ENCODE results near the gene SHB.
A peak's percentile ranks its signal among the peaks of the same experiment; 100 is the strongest.

The SHB gene

DNA sequence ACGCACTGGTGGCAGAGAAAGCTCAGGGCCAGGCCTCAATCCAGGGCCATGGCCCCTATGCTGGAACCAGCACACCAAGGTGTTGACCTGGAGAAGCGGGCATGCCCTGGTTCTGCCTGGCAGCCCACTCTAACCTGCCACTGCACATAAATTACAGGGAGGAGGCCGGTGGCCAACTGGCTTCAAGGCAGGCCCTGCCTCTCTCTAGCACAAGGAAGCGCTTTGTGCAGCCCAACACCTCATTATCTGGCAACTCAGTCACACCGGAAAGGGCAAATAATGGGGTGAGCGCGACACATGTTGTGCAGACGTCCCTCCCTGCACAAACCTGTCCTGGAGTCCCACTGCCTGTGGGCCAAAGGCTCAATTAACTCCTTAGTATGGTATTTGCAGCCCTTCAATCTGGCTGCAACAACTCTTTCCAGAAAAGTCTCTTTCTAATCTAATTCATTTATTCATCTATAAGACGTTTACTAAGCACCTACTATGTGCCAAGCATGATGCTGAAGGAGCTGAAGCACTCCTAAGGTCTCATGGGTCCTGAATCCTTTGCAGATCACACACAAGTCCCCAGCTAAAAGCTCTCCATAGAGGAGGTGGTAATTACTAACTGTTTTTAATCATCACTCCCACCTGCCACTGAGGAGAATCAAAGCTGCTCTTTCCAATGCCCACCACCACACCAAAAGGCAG lies 24.9 kb downstream of the SHB start:
- no peak for TF ChIP-seq IKZF3 (tag by site-specific recombination; IDR thresholded peaks at IDR 0.05)
- no peak for TF ChIP-seq ZNF324 (tag by site-specific recombination; IDR thresholded peaks at IDR 0.05)
- TF ChIP-seq ZNF600 (tag by site-specific recombination; IDR thresholded peaks at IDR 0.05), result no peak
- no peak for TF ChIP-seq TCF7L2 (IDR thresholded peaks at IDR 0.05; ENCODE audit: borderline replicate concordance, low read depth, low read length)
- TF ChIP-seq INSM2 (tag by site-specific recombination; IDR thresholded peaks at IDR 0.05), result no peak
- no peak for TF ChIP-seq MZF1 (tag by site-specific recombination; IDR thresholded peaks at IDR 0.05; ENCODE audit: borderline replicate concordance)
- TF ChIP-seq ZNF514 (tag by site-specific recombination; IDR thresholded peaks at IDR 0.05), result no peak
- no peak for TF ChIP-seq ZNF10 (tag by site-specific recombination; IDR thresholded peaks at IDR 0.05)
- TF ChIP-seq GLIS1 (tag by site-specific recombination; IDR thresholded peaks at IDR 0.05), result no peak
- TF ChIP-seq ZNF488 (tag by site-specific recombination; IDR thresholded peaks at IDR 0.05), result no peak
- no peak for TF ChIP-seq WT1 (tag by site-specific recombination; IDR thresholded peaks at IDR 0.05)
- TF ChIP-seq, protein P1, sequence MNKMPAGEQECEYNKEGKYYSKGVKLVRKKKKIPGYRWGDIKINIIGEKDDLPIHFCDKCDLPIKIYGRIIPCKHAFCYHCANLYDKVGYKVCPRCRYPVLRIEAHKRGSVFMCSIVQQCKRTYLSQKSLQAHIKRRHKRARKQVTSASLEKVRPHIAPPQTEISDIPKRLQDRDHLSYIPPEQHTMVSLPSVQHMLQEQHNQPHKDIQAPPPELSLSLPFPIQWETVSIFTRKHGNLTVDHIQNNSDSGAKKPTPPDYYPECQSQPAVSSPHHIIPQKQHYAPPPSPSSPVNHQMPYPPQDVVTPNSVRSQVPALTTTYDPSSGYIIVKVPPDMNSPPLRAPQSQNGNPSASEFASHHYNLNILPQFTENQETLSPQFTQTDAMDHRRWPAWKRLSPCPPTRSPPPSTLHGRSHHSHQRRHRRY (tag by site-specific recombination; IDR thresholded peaks at IDR 0.05), result no peak
- no peak for TF ChIP-seq SALL2 (tag by site-specific recombination; IDR thresholded peaks at IDR 0.05; ENCODE audit: borderline replicate concordance)
- TF ChIP-seq, protein P2, sequence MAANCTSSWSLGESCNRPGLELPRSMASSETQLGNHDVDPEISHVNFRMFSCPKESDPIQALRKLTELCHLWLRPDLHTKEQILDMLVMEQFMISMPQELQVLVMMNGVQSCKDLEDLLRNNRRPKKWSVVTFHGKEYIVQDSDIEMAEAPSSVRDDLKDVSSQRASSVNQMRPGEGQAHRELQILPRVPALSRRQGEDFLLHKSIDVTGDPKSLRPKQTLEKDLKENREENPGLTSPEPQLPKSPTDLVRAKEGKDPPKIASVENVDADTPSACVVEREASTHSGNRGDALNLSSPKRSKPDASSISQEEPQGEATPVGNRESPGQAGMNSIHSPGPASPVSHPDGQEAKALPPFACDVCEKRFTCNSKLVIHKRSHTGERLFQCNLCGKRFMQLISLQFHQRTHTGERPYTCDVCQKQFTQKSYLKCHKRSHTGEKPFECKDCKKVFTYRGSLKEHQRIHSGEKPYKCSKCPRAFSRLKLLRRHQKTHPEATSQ (tag by site-specific recombination; IDR thresholded peaks at IDR 0.05), result no peak
- Histone ChIP-seq H3K36me3 (ENCODE audit: control insufficient read depth in 2 of 2, insufficient read depth in 1 of 2, low read length in 2 of 2) (peaks cover 0 to 5% of the 10 kb centered on the region in 2 experiments; a peak in 1 of 3 replicates), H3K27ac (ENCODE audit: extremely low read depth, low read depth, low read length) (no peak overlapping the region), H3K4me1 (ENCODE audit: control insufficient read depth, insufficient read depth, low read length) (no peaks in the 10 kb centered on the region), H3K9me3 (ENCODE audit: control insufficient read depth, insufficient read depth, low read depth, low read length) (no peaks in the 10 kb centered on the region), H3K4me3 (ENCODE audit: low read depth, low read length) (no peak overlapping the region)
- ChIA-PET POLR2A (interaction anchor here (0.7 kb wide), 1 partner anchor 18 kb away, joined by 4 read pairs; no protein-coding TSS in a partner anchor), CTCF (no interaction called here)

DNA sequence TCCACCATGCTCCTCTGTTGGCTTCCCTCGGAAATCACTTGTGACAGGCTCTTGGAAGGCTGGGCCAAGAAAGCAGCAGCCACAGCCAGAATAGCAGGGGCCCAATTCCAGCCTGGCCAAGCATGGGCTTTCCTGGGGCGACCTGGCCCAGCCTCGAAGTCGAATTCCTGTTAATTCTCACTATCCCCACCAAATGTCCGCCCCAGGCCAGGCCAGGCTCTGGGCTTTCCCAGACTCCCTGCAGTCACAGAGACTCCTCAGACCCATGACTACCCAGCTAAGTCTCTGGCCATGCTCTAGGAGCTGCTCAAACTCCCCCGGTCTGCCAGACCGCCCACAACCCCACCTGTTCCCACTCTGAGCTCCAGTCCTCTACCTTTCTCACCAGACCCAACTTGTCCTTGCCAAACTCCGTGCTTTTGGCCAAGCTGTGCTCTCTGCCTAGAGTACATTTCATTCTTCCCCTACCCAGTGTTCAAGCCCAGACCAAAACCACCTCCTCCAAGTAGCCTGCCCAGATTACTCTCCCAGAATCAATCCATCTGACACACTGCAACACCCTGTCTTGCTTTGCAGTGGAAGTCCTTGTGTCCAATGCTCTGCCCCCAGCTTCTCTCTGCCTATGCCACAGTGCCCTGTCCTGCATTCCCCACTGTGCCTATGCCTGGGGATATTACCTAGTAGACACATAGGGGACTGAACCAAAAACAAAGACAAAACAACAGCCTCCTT lies 26.2 kb downstream of the SHB start:
- CTCF ChIA-PET, result interaction anchor here (0.6 kb wide), 1 partner anchor 136 kb away, joined by 3 read pairs; no protein-coding TSS in a partner anchor
- Histone ChIP-seq H3K27ac (ENCODE audit: extremely low read depth, low read depth, low read length) (no peak overlapping the region), H3K4me1 (ENCODE audit: control insufficient read depth, insufficient read depth, low read length) (no peaks in the 10 kb centered on the region), H3K9me3 (ENCODE audit: control insufficient read depth, insufficient read depth, low read depth, low read length) (no peaks in the 10 kb centered on the region), H3K36me3 (ENCODE audit: control insufficient read depth in 2 of 2, insufficient read depth in 1 of 2, low read length in 2 of 2) (peaks cover 0 to 5% of the 10 kb centered on the region in 2 experiments; a peak in 1 of 3 replicates), H3K4me3 (ENCODE audit: low read depth, low read length) (no peak overlapping the region)
- POLR2A ChIA-PET, result no interaction called here
- TF ChIP-seq ZNF704 (tag by site-specific recombination; IDR thresholded peaks at IDR 0.05) (no peak), EGR2 (tag by site-specific recombination; IDR thresholded peaks at IDR 0.05; ENCODE audit: low read depth) (0 out of 2 replicates have a peak, but pooled peaks have one; percentile 30), ZFHX2 (tag by site-specific recombination; conservative IDR thresholded peaks at IDR 0.05) (peak; percentile 61; the same call in 1 of the 2 replicates), YY1 (tag by site-specific recombination; IDR thresholded peaks at IDR 0.05) (no peak), GLI4 (tag by site-specific recombination; IDR thresholded peaks at IDR 0.05) (no peak), KLF7 (tag by site-specific recombination; IDR thresholded peaks at IDR 0.05; ENCODE audit: borderline replicate concordance) (no peak), ZNF555 (tag by site-specific recombination; conservative IDR thresholded peaks at IDR 0.05) (no peak)
